AG09309 (cell line): Measurements from ENCODE around the gene OR7E24.

Experiments
- DNase-seq: peaks from one replicate; pipeline ENCODE4 v3.0.0-alpha.2; 2010; ENCODE audit warnings: low read depth
- H3K4me3 ChIP-seq: 2 replicates; pipeline ENCODE4 v1.5.1; 2011; ENCODE audit warnings: mild to moderate bottlenecking, low read depth, low read length, moderate library complexity; ENCODE audit not compliant: control insufficient read depth
- TF ChIP-seq, protein P1 (sequence below): IDR thresholded peaks from 2 replicates; pipeline ENCODE4 v1.5.1; 2011; ENCODE audit warnings: mild to moderate bottlenecking, low read depth, low read length, inconsistent platforms; ENCODE audit not compliant: insufficient read depth, control insufficient read depth; ENCODE audit errors: missing control alignments

The OR7E24 gene

DNA sequence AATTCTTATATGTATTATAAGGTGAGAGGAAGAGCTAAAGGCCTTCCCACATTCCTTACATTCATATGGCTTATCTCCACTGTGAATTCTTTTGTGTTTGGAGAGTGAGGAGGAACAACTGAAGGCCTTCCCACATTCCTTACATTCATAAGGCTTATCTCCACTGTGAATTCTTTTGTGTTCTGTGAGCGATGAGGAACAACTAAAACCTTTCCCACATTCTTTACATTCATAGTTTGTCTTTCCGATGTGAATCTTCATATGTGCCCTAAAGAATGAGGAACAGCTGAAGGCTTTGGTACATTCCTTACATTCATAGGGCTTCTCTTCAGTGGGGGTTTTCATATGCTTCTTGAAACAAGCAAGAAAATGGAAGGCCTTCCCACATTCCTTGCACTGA lies 45.6 kb downstream of the OR7E24 start:
- no peak for DNase-seq
- TF ChIP-seq, protein P1, sequence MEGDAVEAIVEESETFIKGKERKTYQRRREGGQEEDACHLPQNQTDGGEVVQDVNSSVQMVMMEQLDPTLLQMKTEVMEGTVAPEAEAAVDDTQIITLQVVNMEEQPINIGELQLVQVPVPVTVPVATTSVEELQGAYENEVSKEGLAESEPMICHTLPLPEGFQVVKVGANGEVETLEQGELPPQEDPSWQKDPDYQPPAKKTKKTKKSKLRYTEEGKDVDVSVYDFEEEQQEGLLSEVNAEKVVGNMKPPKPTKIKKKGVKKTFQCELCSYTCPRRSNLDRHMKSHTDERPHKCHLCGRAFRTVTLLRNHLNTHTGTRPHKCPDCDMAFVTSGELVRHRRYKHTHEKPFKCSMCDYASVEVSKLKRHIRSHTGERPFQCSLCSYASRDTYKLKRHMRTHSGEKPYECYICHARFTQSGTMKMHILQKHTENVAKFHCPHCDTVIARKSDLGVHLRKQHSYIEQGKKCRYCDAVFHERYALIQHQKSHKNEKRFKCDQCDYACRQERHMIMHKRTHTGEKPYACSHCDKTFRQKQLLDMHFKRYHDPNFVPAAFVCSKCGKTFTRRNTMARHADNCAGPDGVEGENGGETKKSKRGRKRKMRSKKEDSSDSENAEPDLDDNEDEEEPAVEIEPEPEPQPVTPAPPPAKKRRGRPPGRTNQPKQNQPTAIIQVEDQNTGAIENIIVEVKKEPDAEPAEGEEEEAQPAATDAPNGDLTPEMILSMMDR = no peak
- no peak overlapping the region for H3K4me3 ChIP-seq
